ENCODE results near the gene MAML2. TPM values are rescaled to one million over a fixed set of nuclear protein-coding genes. Genes with fewer than 3 reads are reported as not detected.

MAML2 gene
- total RNA-seq, 2 experiments from 2014 or later, result 14.7 to 15.5 TPM

DNA sequence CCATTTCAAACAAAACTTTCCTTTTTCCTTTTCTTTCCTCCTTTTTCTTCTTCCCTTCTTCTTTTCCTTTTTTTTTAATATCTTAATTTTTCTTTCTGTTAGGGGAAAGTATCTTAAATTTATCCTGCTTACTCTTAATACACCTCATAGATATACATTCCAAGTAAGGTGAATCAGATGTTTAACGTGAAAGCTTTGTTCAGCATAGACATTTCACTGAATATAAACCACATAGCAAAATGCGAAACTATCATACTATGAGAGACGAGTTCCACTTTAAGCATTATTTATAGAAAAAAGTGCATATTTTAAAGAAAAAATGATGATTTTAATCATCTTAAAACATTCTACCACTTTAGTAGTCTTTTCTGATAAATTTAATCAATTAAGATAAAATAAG, 281.3 kb downstream of the MAML2 start:
- ChIA-PET POLR2A (no interaction called here), CTCF (interaction anchor here (0.7 to 7.6 kb wide), 5 partner anchors 13 to 281 kb away, joined by 3 to 51 read pairs (median 3); partner anchors contain the start of gene MAML2)
- ATAC-seq (no peak), DNase-seq (no peak)
- H3K9me3 Mint-ChIP-seq (ENCODE audit: insufficient read depth), result no peaks in the 10 kb centered on the region
- H3K27ac Mint-ChIP-seq, result no peak overlapping the region
- H3K27me3 Mint-ChIP-seq (ENCODE audit: low read depth), result no peaks in the 10 kb centered on the region
- H3K36me3 Mint-ChIP-seq (ENCODE audit: low read depth), result peaks cover 28% of the 10 kb centered on the region
- peaks cover 35% of the 10 kb centered on the region for H3K4me1 Mint-ChIP-seq (ENCODE audit: low read depth)
- no peak overlapping the region for H3K4me3 Mint-ChIP-seq

DNA sequence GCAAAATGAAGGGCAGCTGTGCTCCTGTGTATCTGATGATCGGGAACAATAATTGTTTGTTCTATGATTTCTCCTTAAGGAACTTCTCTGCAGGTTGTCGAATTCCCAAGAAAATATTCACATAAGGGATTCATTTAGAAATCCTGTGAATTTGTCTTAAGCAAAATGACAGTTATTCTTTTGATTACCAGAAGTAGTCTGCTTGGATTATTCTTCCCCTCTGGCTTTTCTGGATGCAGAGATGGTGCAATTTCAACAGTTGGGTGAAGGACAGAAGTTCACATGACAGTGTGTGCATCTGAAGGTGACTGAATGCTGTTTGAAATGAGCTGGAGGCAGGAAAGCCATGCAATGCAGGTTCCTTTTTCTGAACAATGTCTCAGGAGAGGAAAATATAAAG, 281.9 kb downstream of the MAML2 start:
- Mint-ChIP-seq H3K36me3 (ENCODE audit: low read depth) (peaks cover 32% of the 10 kb centered on the region), H3K9me3 (ENCODE audit: insufficient read depth) (no peaks in the 10 kb centered on the region), H3K27me3 (ENCODE audit: low read depth) (no peaks in the 10 kb centered on the region), H3K27ac (no peak overlapping the region), H3K4me3 (no peak overlapping the region), H3K4me1 (ENCODE audit: low read depth) (peaks cover 40% of the 10 kb centered on the region)
- no peak for DNase-seq
- no peak for ATAC-seq
- POLR2A ChIA-PET, result no interaction called here
- CTCF ChIA-PET, result interaction anchor here (1.0 to 7.6 kb wide), 4 partner anchors 102 to 333 kb away, joined by 3 to 51 read pairs (median 4); partner anchors contain the start of gene MAML2

DNA sequence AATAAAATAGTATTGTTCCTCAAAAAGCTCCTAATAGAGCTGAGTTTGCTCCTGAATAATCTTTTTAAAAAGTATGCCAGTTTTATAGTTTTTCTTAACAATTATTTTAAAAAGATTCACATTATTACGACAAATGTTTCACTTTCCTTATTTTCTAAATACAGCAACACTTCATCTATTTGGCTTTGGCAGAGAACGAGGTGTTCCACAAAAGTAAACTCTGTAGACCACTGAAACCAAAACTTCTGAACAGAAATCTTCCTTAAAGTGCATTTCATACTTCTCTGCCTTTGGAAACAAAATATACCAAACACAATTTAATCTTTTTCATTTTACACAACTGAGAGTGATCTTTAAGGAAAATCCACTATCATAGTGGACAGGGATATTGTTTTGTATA, 285.5 kb downstream of the MAML2 start:
- H3K9me3 Mint-ChIP-seq (ENCODE audit: insufficient read depth), result no peaks in the 10 kb centered on the region
- DNase-seq, result no peak
- ChIA-PET POLR2A (no interaction called here), CTCF (interaction anchor here (1.2 to 7.2 kb wide), 2 partner anchors 18 to 285 kb away, joined by 4 to 96 read pairs; partner anchors contain the start of gene MAML2)
- no peaks in the 10 kb centered on the region for H3K27me3 Mint-ChIP-seq (ENCODE audit: low read depth)
- H3K4me1 Mint-ChIP-seq (ENCODE audit: low read depth), result peaks cover 44% of the 10 kb centered on the region
- H3K36me3 Mint-ChIP-seq (ENCODE audit: low read depth), result peaks cover 39% of the 10 kb centered on the region
- no peak overlapping the region for H3K27ac Mint-ChIP-seq
- no peak for ATAC-seq
- no peak overlapping the region for H3K4me3 Mint-ChIP-seq

DNA sequence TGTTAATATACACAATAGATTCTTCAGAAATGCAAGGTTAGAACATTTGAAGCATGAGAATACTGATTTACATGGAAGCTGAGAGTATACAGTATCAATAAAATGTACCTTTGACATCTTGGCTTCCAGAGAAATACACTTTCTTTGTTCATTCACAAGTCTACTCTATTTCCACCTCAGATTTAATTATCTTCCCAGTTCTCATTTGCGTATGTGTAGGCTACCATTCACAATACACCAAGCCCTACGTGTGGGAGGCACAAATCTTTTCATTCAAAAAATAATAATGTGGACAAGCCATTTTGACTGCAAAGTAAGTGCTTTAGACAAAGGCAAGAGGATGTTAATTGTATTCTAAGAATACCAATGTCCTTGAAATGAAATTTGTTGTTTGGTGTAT, 286.4 kb downstream of the MAML2 start:
- Mint-ChIP-seq H3K9me3 (ENCODE audit: insufficient read depth) (no peaks in the 10 kb centered on the region), H3K36me3 (ENCODE audit: low read depth) (peaks cover 39% of the 10 kb centered on the region), H3K4me3 (no peak overlapping the region), H3K27ac (no peak overlapping the region), H3K4me1 (ENCODE audit: low read depth) (peaks cover 47% of the 10 kb centered on the region), H3K27me3 (ENCODE audit: low read depth) (no peaks in the 10 kb centered on the region)
- DNase-seq (no peak), ATAC-seq (no peak)
- ChIA-PET CTCF (interaction anchor here (1.1 to 7.2 kb wide), 10 partner anchors 9 to 337 kb away, joined by 3 to 96 read pairs (median 16); partner anchors contain the start of gene MAML2), POLR2A (interaction anchor here (0.6 kb wide), 1 partner anchor 892 kb away, joined by 5 read pairs; no protein-coding TSS in a partner anchor)

DNA sequence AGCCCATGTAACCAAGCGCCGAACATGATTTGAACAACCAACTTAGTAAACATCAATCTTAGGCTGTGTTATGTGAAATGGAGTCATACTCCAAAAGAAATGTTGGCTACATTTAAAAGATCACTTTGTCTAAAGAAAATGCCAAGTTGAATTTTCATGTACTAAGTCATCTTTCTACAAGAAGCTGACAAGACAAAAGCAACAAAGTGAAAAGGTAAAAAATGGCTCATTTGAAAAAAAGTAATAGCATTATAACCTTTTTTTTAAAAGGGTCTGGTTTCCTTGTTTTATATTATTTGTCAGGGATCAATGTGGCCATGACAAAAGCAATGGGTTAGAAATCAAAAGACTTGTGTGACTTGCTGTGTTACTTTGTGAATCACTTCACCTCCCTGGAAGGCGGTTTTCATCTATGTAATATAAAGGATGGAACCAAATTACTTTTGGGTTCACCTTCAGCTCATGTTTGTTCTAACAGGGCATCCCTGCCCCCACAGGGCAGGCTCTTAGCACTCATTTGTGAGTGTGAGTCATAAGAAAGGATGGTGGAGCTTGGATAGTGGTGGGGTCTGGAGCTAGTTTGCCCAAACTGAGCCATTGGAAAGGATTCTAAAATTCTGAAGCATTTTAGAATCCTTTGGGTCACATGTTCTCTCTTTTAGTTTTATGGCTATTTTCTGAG, 287.1 kb downstream of the MAML2 start:
- Mint-ChIP-seq H3K27ac (no peak overlapping the region), H3K4me3 (no peak overlapping the region), H3K27me3 (ENCODE audit: low read depth) (no peaks in the 10 kb centered on the region), H3K4me1 (ENCODE audit: low read depth) (peaks cover 43% of the 10 kb centered on the region), H3K9me3 (ENCODE audit: insufficient read depth) (no peaks in the 10 kb centered on the region), H3K36me3 (ENCODE audit: low read depth) (peaks cover 36% of the 10 kb centered on the region)
- no peak for ATAC-seq
- ChIA-PET POLR2A (interaction anchor here (0.6 to 0.9 kb wide), 2 partner anchors 33 to 334 kb away, joined by 3 read pairs; partner anchors contain the start of genes CCDC82 and JRKL), CTCF (interaction anchor here (0.5 to 7.2 kb wide), 38 partner anchors 7 to 370 kb away, joined by 3 to 96 read pairs (median 5); partner anchors contain the start of genes CCDC82, JRKL and MAML2)
- DNase-seq, result no peak

DNA sequence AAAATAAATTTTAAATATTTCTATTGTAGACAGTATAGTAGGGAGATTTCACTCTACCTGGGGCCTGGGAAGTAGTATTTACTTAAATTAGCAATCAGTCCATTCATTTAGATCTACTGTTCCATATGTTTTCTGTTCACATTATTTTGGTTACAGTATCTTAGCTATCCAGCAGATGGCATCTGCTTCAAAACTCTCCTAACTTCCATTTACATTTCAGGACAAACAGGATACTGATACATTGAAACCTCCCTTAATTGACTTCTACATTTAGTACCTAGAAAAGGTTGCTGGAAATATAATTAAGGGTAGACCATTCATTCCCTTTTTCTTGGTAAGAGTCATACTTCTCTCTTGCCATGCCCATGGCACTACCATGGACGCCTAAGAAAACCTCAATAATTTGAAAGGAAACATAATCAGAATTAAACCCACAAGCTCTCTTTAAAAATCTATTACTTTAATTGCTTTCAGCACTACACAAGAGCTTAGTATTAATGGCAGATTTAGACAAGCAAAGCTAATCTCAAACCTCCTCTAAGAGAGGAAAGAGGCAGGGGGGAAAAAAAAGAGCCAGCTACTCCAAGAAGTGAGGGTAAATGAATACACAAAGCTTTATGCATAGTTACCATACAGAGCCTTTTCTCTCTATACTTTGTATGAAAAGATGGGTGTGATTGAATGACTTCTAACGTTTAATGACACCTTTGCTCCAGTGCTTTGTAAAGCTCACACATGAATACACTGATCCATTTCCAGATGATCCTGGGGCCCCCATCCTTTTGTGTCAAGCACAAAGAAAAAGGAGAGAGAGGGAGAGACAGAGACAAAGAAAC, 287.9 kb downstream of the MAML2 start:
- no peak for DNase-seq
- no peak for ATAC-seq
- peaks cover 43% of the 10 kb centered on the region for H3K4me1 Mint-ChIP-seq (ENCODE audit: low read depth)
- H3K27me3 Mint-ChIP-seq (ENCODE audit: low read depth), result no peaks in the 10 kb centered on the region
- H3K36me3 Mint-ChIP-seq (ENCODE audit: low read depth), result peaks cover 31% of the 10 kb centered on the region
- no peak overlapping the region for H3K27ac Mint-ChIP-seq
- POLR2A ChIA-PET, result interaction anchor here (0.6 to 0.9 kb wide), 3 partner anchors 9 to 335 kb away, joined by 3 read pairs; partner anchors contain the start of genes CCDC82 and JRKL
- no peaks in the 10 kb centered on the region for H3K9me3 Mint-ChIP-seq (ENCODE audit: insufficient read depth)
- no peak overlapping the region for H3K4me3 Mint-ChIP-seq
- CTCF ChIA-PET, result interaction anchor here (0.5 to 7.2 kb wide), 40 partner anchors 8 to 371 kb away, joined by 3 to 96 read pairs (median 4); partner anchors contain the start of genes CCDC82, JRKL and MAML2

DNA sequence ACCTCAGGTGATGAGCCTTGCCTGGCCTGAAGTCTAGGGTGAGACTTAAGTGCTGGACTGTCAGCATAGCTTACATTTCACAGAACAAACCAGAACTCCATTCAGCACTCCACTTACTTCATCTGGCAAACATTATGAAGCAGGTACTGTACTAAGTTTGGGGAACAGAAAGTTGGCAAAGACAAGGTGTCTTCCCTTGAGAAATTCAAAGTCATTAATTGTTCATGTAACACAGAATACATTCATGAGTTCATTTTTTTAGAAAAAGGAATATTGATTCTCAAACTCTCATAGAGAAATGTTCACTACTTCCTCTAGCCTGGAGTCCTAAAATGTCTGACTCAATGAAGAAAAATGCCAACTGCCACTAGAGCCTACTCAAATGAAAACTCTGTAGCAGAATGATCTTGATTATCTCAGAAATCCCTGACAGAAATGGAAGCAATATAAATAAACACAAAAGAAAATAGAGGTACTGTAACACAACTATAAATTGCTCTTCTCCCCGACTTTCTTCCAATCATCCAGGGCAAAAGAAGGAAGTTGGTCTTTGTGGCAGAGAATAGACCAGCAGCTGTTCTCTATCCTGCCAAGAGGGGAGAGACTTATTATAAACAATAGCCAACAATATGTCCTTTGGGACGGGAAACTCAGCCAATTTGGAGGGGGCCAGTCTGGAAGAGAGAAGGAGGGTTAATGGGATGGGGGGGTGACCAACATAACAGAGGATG, 289.9 kb downstream of the MAML2 start:
- ATAC-seq (no peak), DNase-seq (no peak)
- Mint-ChIP-seq H3K27ac (no peak overlapping the region), H3K4me3 (no peak overlapping the region), H3K27me3 (ENCODE audit: low read depth) (no peaks in the 10 kb centered on the region), H3K4me1 (ENCODE audit: low read depth) (peaks cover 42% of the 10 kb centered on the region), H3K9me3 (ENCODE audit: insufficient read depth) (no peaks in the 10 kb centered on the region), H3K36me3 (ENCODE audit: low read depth) (peaks cover 23% of the 10 kb centered on the region)
- CTCF ChIA-PET, result interaction anchor here (1.0 to 7.2 kb wide), 5 partner anchors 38 to 341 kb away, joined by 3 to 96 read pairs (median 7); partner anchors contain the start of gene MAML2
- POLR2A ChIA-PET, result no interaction called here

DNA sequence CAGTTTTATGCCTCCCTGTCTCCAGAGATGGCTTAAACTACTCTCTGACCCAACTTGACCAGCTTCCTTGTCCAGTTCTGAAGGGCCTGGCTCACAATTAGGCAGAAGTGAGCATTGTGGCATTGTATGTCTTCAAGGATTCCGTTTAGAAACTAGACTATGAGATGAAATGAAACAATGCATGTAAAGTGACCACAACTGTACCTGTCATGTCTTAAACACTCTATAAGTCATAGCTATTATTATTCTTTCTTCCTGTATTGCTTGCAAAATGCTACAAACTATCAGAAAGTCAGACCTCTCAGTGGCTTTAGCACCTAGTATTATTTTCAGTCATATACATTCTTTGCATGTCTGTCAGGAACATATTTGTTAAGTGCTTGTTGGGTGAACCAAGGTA, 291.2 kb downstream of the MAML2 start:
- no peak for ATAC-seq

DNA sequence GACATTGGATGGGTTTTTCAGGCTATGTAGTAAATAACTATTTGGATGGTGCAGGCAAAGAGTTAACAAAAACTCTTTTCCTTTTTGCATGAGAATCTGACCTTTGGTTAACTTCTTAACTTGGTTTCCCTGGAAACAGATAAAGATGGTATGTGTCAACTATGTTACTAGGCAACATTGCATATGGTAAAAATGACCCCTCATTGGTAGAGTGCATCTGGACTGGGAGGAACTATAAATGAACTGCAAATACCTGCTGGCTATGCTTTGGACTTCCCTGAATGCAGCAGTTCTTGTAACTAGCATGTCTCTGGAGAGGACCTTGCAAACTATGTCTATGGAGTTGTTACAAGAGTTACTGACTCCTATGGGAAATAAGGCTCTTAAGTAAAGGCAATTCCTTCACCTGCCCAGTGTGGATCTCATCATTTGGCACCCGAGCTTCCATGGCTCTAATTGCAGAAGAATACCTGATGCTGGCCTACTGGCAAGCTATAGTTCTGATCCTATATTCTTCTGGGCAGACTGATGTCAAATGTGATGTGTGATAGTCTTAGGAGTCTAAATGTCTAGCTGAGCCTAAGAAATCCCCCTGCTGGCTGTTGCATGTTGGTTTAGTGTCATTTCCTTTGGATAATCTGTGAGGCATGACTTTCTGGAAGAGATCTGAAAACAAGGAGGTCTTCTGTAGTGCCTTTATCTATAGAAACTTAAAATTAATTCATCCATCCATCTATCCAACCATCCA, 292.4 kb downstream of the MAML2 start:
- H3K9me3 Mint-ChIP-seq (ENCODE audit: insufficient read depth), result no peaks in the 10 kb centered on the region
- no peaks in the 10 kb centered on the region for H3K27me3 Mint-ChIP-seq (ENCODE audit: low read depth)
- H3K4me3 Mint-ChIP-seq, result no peak overlapping the region
- peaks cover 14% of the 10 kb centered on the region for H3K36me3 Mint-ChIP-seq (ENCODE audit: low read depth)
- POLR2A ChIA-PET, result no interaction called here
- ATAC-seq, result no peak
- peaks cover 35% of the 10 kb centered on the region for H3K4me1 Mint-ChIP-seq (ENCODE audit: low read depth)
- DNase-seq, result no peak
- H3K27ac Mint-ChIP-seq, result no peak overlapping the region
- CTCF ChIA-PET, result interaction anchor here (1.3 to 7.2 kb wide), 3 partner anchors 38 to 343 kb away, joined by 4 to 96 read pairs (median 7); partner anchors contain the start of gene MAML2

More for the DNA sequence above, 291.2 kb downstream of the MAML2 start:
- ChIA-PET POLR2A (no interaction called here), CTCF (interaction anchor here (1.0 to 7.2 kb wide), 6 partner anchors 13 to 342 kb away, joined by 3 to 96 read pairs (median 4); partner anchors contain the start of gene MAML2)
- Mint-ChIP-seq H3K27ac (no peak overlapping the region), H3K4me3 (no peak overlapping the region), H3K4me1 (ENCODE audit: low read depth) (peaks cover 38% of the 10 kb centered on the region), H3K36me3 (ENCODE audit: low read depth) (peaks cover 18% of the 10 kb centered on the region), H3K9me3 (ENCODE audit: insufficient read depth) (no peaks in the 10 kb centered on the region), H3K27me3 (ENCODE audit: low read depth) (no peaks in the 10 kb centered on the region)
- DNase-seq, result no peak

DNA sequence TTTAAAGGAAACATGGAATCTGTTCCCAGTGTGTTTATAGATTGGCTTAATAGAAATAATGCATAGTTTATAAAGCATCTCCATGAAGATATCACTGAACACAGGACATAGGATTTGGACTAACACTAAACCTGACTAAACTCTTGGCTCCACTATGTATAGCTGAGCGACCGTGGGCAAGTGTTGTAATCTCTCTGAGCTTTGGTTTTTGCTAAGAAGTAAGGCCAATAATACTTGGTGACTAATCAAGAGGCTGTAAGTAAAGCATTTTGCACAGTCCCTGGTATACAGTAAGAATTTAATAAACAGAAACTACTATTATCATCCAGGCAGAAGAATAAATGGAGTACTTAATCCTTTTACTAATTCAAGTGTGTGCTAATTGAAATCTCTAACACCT, 293.6 kb downstream of the MAML2 start:
- ATAC-seq, result no peak
- Mint-ChIP-seq H3K9me3 (ENCODE audit: insufficient read depth) (no peaks in the 10 kb centered on the region), H3K36me3 (ENCODE audit: low read depth) (peaks cover 18% of the 10 kb centered on the region), H3K27ac (no peak overlapping the region), H3K27me3 (ENCODE audit: low read depth) (no peaks in the 10 kb centered on the region), H3K4me3 (no peak overlapping the region), H3K4me1 (ENCODE audit: low read depth) (peaks cover 29% of the 10 kb centered on the region)
- POLR2A ChIA-PET, result interaction anchor here (0.7 kb wide), 1 partner anchor 292 kb away, joined by 3 read pairs; no protein-coding TSS in a partner anchor
- DNase-seq, result no peak
- CTCF ChIA-PET, result interaction anchor here (0.9 to 1.7 kb wide), 3 partner anchors 27 to 294 kb away, joined by 3 to 6 read pairs (median 3); partner anchors contain the start of gene MAML2

Data from activated CD8-positive, alpha-beta T cell treated with anti-CD3 and anti-CD28 coated beads, Interleukin-2, amount 10 ng/mL, durations not matched to agents 7 days and 5 days (primary cell).